ENCODE measurements around the gene DIPK1A.
"Not testable (repeated sequence)": the region's sequence is repeated elsewhere in the genome, so short reads cannot be mapped to it uniquely, and the experiment has no call there.

DIPK1A gene

DNA sequence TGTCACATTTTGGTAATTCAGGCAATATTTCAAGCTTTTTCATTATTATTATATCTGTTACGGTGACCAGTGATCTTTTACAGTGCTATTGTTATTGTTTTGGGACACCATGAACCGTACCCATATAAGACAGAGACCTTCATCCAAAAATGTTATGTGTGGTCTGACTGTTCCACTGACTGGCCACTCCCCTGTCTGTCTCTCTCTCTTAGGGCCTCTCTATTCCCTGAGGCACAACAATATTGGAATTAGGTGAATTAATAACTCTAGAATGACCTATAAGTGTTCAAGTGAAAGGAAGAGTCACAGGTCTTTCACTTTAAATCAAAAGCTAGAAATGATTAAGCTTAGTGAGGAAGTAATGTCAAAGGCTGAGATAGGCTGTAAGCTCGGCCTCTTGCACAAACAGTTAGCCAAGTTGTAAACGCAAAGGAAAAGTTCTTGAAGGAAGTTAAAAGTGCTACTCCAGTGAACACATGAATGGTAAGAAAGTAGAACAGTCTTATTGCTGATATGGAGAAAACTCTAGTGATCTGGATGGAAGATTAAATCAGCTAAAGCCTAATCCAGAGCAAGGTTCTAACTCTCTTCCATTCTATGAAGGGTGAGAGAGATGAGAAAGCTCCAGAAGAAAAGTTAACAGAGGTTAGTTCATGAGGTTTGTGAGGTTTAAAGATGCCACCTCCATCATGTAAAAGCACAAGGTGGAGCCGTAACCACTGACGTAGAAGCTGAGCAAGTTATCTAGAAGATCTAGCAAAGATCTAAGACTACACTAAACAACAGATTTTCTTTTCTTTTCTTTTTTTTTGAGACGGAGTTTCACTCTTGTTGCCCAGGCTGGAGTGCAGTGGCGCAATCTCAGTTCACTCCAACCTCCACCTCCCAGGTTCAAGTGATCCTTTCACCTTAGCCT, 19.7 kb upstream of the DIPK1A start:
- DNase-seq (ENCODE audit: low read depth in 2 of 2), result no peak

GRCh38 chr1:92975551-92976232, 14.4 kb upstream of the DIPK1A start:
- DNase-seq (ENCODE audit: low read depth in 2 of 2), result no peak

DNA sequence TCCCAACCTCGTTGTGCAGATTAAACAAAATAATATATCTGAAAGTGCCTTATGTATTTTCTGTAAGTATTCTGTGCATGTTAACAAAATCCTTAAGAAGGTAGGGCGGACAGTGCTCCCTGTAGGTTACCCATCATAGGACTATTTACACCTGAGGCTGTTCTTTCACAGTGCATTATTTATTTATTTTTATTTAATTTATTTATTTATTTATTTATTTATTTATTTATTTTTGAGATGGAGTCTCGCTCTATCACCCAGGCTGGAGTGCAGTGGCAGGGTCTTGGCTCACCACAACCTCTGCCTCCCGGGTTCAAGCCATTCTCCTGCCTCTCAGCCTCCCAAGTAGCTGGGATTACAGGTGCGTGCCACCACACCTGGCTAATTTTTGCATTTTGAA, 12.8 kb upstream of the DIPK1A start:
- not testable (repeated sequence) for DNase-seq (ENCODE audit: low read depth in 2 of 2)

DNA sequence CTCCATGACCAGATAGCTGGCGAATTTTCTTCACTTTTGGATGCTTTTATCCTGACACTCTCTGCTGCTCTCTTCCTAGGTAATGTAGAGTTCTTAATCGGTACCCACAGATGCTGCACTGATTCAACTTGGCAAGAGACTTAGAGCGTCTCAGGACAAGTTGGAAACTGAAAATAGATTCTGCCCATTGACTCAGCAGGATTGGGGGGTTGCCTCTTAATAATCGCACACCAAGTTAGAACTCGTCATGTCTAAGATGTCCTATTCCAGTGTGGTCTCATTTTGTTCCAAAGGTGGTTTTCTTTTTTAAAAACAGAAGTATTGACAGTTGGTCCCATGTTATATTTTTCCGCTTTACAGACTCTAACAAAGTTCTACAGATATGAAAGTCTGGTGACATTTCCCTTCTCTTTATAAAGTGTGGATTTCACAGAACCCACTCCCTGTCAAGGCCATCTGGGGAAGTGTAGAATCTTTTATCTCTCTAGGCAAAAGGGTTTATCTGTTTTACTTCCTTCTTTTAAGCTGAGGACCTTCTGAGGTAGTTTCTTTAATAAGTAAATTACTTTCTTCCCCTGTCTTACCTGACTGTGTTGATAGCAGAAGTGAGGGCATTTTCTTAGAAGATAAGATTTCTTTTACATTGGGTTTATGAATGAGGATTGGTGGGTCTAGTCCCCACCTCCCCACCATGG, 12.1 kb upstream of the DIPK1A start:
- DNase-seq (ENCODE audit: low read depth in 2 of 2), result no peak

DNA sequence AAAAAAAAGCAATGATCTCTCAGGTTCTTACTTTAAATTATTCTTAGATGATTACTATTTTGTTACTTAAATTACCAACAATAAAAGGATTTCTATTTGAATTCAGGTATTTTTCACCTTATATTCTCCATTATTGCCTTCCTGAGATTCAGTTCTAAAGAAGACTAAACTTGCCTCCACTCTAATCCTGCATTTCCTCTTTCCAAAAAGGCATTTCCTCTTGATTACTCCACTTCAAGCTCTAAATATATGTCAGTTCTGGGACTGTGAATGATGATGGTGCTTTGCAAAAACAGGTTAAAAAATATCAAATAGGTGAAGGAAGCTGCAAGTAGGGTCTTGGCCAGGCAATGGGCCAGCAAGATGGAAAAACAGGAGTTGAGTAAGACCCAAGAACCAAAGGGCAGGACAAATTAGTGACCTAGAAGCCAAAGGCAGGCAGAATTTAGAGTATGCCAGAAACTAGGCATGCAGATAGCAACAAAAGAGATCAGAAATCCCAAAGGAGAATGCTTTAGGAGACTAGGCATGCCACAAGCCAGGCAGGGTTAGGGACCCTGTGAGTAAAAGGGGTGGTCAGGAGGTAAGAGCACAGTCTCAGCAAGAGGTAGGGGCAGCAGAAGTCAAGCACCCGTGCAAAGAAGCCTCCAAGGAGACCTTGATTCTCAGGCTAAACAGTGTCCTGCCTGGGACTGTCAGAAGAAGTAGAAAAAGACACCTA, 11.3 kb upstream of the DIPK1A start:
- DNase-seq (ENCODE audit: low read depth in 2 of 2), result no peak

GRCh38 chr1:92971932-92972331, 10.7 kb upstream of the DIPK1A start:
- DNase-seq (ENCODE audit: low read depth in 2 of 2), result not testable (repeated sequence)

DNA sequence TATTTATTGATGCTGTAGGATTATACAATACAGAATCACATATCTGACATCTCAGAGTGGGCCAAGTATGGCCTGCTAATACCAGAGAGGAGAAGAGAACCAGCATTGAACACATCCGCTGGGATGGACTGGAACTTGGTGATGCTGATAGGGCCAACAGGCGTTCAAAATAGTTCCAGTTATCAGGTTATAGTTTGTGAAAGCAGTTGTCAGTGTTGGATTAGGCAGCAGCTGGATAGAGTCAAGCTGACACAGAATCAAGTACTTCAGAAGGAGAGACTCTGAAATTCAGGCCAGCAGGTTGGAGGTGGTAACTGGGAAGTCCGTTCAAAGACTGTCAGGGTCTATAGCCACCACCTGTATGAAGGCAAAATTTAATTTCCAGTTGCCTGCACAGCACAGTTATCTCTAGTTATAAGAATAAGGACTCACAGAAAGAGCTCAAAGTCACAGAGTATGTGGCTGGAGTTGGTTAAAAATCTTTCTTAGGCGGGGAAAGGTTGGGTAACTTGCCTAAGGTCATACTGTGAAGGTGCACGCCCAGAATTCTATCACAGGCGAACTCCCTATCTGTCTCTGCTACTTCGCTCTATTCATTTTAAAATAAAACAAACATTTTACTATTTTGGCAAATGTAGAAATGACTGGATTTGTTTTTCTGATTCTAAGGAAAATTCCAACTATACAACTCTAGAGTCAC, 9.9 kb upstream of the DIPK1A start:
- no peak for DNase-seq (ENCODE audit: low read depth in 2 of 2)

DNA sequence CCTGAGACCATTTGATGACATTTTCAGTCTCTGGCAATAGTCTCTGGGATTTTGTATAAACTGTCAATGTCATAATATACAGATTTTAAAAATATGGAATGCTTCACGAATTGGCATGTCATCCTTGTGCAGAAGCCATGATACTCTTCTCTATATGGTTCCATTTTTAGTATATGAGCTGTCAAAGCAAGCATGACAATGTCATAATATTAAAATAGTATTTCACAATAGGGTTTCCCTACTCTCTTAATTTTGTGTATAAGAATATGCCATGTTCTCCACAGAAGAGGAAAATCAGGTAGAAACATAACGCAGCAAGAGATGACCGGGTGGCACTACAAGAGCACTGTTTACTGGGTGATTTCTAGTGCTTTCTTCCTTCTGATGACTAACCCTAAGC, 8.3 kb upstream of the DIPK1A start:
- no peak for DNase-seq (ENCODE audit: low read depth in 2 of 2)

DNA sequence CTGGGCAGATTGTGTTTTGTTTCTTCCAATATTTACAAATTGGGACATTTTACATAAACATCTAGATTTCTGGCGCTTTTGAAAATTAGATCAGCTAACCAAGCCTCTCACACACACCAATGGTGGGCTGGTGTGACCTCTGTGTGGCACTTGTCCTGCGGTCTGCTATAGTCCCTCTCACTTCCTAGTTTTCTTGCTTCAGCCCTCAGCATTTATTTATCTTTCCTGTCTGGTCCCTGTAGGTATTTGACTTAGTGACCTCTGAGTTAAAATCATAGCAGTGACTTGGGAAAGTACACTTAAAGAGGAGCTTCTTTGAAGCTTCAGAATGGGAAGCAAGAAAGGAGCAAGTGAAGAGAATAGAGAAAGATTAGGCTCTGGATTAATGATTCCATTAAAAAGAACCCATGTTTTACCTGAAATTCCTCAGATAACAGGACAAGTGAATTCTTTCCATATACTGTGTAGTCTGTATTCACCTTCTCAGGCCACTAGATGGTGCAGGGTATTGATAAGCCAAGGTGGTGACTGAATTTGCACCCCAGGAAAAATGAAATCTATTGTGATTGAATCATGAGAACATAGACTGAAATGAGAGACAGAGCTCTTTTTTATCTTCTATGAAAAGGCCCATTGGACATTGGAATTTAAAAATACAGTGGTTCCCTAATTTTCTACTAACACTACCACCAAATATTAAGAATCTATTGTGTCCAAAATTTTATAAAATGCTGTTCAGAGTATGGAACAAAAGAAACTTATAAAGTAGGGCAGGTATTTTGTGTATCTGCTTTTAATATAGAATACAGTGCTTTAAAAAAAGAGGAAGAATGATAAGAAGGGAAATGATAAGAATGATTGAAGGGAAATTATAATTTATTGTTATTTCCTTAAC, 7.1 kb upstream of the DIPK1A start:
- no peak for DNase-seq (ENCODE audit: low read depth in 2 of 2)

DNA sequence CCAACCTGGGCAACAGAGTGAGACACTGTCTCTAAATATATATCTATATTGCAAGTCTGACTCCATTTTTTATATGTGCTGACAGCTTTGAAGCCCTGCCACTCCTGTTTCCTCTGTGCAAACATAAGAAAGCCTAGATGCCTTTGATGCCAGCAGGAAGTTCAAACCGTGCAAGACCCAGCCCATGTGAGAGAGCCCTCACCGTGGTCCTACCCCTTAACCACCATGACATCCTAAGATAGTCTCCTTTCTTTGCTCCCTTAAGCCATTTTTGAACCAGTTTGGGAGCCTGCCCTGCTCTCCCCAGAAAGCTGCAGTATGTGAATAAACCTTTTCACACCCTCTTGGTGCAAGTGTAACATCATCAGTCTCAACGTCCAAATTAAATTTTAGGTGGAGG, 3.7 kb upstream of the DIPK1A start:
- no peak for DNase-seq (ENCODE audit: low read depth in 2 of 2)

GRCh38 chr1:92964316-92964715, 3.1 kb upstream of the DIPK1A start:
- DNase-seq (ENCODE audit: low read depth in 2 of 2), result no peak

GRCh38 chr1:92961896-92962752, 862 bp upstream of the DIPK1A start:
- DNase-seq (ENCODE audit: low read depth in 2 of 2), result peak; percentile 34 to 45

DNA sequence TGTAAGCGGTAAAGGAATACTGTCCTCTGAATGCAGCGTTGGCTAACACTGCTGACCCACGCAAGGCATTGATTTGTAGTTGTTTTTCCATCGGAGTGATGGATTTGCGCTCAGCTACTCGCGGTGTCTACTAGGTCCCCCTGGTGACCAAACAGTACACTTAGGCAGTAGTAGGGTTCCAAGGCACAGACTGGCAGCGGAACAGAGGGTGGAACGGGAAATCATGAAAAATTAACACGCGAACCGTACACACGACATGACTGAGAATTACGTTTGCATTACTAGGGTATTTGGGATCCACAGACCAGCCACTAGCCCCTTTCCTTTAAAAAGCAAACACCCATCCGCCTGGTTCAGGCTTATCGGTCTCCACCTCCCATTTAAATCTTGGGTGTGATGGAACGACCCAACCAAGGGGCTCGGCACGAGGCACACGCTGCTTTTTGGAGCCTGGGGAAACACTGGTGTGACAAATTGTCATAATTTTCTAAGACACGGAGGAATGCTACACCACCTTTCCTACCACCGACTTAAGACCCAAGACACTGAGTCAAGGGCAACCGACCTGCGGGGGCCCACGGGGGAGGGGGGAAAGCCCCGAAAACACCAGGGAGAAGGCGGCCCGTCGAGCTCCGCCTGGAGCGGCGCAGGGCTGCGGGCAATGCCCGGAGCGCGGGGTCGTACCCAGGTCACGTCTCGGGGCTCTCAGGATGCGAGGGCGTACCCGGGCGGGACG, 699 bp downstream of the DIPK1A start:
- DNase-seq (ENCODE audit: low read depth in 2 of 2), result peak; percentile 28 to 44

DNA sequence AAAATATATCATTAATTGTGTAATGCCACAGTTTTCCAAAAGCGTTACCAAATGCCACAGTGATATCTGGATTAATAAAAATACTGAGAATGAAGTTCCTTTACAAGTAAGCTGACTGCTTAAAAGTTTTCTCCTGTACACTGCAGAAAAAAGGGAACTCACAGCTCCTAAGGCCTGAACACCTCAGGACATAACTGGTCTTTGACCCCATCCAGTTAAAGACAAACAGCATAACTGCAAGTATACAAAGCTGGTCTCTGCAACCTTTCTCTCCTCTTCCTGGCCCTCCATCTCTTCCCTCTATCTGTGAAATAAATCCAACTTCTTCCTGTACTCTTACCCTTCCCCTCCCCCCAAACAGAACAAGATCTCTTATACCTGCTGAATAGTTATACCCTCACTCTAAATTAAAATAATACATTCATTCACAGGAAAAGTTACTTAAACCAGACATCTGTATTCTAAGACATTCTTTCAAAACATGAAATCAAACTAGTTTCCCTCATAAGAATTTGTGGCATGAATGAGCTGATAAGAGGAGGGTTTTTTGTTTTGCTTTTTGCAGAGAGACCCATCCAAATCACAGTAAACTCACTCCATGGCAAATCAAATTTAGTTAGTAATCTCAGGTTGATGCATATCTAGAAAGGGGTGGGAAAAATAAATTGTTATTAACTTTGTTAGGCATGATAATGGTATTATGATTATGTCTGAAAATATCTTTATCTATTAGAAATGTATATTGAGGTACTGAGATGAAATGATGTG, 2.9 kb downstream of the DIPK1A start:
- DNase-seq (ENCODE audit: low read depth in 2 of 2), result no peak

- DNase-seq (ENCODE audit: low read depth in 2 of 2), result no peak
Measured at GRCh38 chr1:92957030-92957734, 4.1 kb downstream of the DIPK1A start.

DNA sequence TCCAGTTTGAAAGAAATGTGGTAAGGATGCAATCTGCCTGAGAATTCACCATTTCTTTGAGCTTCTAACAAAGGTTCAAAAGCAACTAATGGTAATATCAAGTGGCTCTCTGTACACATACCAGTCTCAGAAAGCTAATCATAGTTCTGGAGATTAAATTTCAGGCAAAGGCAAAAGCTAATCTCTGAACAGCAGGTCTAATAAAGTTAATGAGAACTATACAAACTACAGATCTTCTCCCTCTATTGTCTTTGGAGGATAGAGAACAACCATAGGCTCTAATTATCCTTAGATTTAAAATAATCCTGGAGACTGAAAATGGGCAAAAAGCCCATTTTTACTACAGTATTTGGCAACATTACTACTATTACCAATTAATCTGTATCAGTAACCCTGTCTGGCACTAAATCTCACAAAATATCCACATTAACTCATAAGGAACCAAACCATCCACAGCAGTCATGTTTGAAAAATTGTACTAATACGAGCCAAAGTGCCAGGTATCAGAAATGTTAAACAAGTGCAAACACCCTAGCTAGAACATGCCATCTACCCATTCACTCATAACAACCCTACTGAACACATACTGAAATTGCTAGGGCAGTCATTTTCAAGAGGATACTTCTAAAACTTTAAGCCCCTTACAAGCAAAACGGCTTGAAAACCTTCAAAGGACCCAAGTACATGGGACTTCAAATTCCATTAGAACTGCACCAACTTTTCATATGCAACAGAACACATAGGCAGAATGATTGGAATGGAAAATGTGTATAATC, 4.8 kb downstream of the DIPK1A start:
- no peak for DNase-seq (ENCODE audit: low read depth in 2 of 2)

All from activated CD4-positive, alpha-beta T cell treated with anti-CD3 and anti-CD28 coated beads for 24 hours (primary cell).